ENCODE measurements around the gene OR52N5.

The OR52N5 gene

GRCh38 chr11:5808500-5809121 is 25.5 kb upstream of the OR52N5 start, which contains the start of gene OR52N2:
Gene OR52N2 (plus strand): TSS chr11:5808924. CDS start chr11:5820336, 11,412 bp downstream.
- TF ChIP-seq, protein P1, sequence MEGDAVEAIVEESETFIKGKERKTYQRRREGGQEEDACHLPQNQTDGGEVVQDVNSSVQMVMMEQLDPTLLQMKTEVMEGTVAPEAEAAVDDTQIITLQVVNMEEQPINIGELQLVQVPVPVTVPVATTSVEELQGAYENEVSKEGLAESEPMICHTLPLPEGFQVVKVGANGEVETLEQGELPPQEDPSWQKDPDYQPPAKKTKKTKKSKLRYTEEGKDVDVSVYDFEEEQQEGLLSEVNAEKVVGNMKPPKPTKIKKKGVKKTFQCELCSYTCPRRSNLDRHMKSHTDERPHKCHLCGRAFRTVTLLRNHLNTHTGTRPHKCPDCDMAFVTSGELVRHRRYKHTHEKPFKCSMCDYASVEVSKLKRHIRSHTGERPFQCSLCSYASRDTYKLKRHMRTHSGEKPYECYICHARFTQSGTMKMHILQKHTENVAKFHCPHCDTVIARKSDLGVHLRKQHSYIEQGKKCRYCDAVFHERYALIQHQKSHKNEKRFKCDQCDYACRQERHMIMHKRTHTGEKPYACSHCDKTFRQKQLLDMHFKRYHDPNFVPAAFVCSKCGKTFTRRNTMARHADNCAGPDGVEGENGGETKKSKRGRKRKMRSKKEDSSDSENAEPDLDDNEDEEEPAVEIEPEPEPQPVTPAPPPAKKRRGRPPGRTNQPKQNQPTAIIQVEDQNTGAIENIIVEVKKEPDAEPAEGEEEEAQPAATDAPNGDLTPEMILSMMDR (IDR thresholded peaks at IDR 0.05; ENCODE audit: low read depth, low read length) = peak; percentile 83
- peak; percentile 82 for DNase-seq (ENCODE audit: low read depth in 2 of 2)
- H3K4me3 ChIP-seq (replicated peaks in 1 of 2; ENCODE audit: low read depth in 2 of 2, low read length in 2 of 2) = peak within 1 kb of the TSS; percentile 45 to 59

DNA sequence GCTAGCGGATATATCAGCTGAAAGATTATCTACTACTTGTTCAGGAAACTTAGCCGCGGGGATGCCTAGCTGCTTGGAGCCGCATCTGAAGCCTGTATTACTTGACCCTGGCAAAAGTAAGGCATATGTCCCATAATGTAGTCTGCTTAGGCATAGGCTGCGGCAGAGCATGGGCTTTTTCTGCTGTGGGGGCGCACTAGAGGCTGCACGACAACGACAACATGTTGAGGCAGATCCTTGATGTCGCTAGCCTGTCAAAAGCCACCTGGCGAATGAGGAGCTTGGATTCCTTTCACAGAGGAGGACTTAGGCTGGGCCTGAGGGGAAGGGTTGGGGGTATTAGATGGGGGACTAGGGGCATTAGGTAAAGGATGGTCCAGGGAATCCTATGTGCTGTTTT is 24.4 kb upstream of the OR52N5 start:
- TF ChIP-seq, protein P1 (IDR thresholded peaks at IDR 0.05; ENCODE audit: low read depth, low read length) = no peak
- no peak for DNase-seq (ENCODE audit: low read depth in 2 of 2)
- H3K4me3 ChIP-seq (replicated peaks in 1 of 2; ENCODE audit: low read depth in 2 of 2, low read length in 2 of 2) = no peak overlapping the region

DNA sequence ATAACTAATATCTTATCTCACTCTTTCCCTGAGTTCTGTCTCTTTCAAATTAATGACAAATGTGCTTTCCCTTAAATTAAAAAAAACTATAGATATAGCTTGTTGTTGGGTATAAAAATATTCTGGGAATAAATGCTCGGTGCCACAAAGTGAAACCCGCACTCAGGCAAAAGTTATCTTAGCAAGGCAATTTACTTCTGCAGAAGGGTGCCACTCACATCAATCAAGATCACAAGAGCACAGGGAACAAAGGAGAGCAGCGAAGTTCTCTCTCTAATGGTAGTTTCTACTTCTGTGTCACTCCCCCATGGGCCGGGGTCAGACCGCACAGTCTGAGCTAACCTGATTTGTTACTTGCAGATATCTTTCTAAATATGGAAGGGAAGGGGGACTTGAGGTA is 20.8 kb upstream of the OR52N5 start:
- no peak for DNase-seq (ENCODE audit: low read depth in 2 of 2)
- TF ChIP-seq, protein P1 (IDR thresholded peaks at IDR 0.05; ENCODE audit: low read depth, low read length) = no peak
- no peak overlapping the region for H3K4me3 ChIP-seq (replicated peaks in 1 of 2; ENCODE audit: low read depth in 2 of 2, low read length in 2 of 2)

DNA sequence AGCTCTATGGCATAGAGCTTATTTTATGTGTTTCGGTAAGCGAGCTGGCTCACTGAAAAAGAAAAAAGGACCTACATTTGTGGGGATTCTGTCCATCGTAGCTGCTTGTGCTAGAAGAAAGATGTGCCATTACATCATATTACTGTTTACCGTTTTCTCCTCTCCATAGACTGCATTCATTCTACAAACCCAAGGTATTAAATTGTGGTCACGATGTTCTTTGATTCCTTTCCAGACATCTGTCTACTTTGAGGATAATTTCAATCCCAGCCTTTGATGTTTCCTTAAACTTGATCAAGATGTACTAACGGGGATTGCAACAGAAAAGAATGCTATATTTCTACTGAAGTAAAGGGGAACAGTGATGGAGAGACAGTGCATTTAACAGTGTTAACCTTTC is 13.4 kb upstream of the OR52N5 start:
- H3K4me3 ChIP-seq (replicated peaks in 1 of 2; ENCODE audit: low read depth in 2 of 2, low read length in 2 of 2) = no peak overlapping the region
- no peak for DNase-seq (ENCODE audit: low read depth in 2 of 2)
- TF ChIP-seq, protein P1 (IDR thresholded peaks at IDR 0.05; ENCODE audit: low read depth, low read length) = no peak

GRCh38 chr11:5791165-5791564 is 8.0 kb upstream of the OR52N5 start, which contains the start of gene OR52N1:
Gene OR52N1 (minus strand): TSS chr11:5791265. CDS start chr11:5788816, 2,449 bp downstream.
- DNase-seq (ENCODE audit: low read depth in 2 of 2) = no peak
- TF ChIP-seq, protein P1 (IDR thresholded peaks at IDR 0.05; ENCODE audit: low read depth, low read length) = no peak
- H3K4me3 ChIP-seq (replicated peaks in 1 of 2; ENCODE audit: low read depth in 2 of 2, low read length in 2 of 2) = no peak within 1 kb of the TSS

DNA sequence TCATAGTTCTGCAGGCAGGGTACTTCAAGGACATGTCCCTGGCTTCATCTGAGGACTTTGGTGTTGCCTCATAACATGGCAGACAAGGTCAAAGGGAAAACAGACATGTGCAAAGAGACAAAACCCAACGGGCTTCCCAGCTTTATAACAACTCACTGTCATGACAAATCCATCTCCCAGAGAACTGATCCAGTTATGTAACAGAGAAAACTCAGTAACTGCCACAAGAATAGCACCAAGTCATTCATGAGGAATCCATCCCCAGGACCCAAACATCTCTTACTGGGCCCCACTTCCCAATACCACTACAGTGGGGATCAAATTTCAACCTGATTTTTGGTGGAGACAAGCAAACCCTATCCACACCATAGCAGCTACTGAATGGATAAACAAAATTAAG is 16.1 kb downstream of the OR52N5 start:
- no peak for DNase-seq (ENCODE audit: low read depth in 2 of 2)
- TF ChIP-seq, protein P1 (IDR thresholded peaks at IDR 0.05; ENCODE audit: low read depth, low read length) = no peak
- H3K4me3 ChIP-seq (replicated peaks in 1 of 2; ENCODE audit: low read depth in 2 of 2, low read length in 2 of 2) = no peak overlapping the region

- DNase-seq (ENCODE audit: low read depth in 2 of 2) = no peak
- TF ChIP-seq, protein P1 (IDR thresholded peaks at IDR 0.05; ENCODE audit: low read depth, low read length) = no peak
- no peak within 1 kb of the TSS for H3K4me3 ChIP-seq (replicated peaks in 1 of 2; ENCODE audit: low read depth in 2 of 2, low read length in 2 of 2)
Observed at GRCh38 chr11:5753943-5754342, 29.2 kb downstream of the OR52N5 start, which contains the start of gene OR52N4. Gene OR52N4 (plus strand): TSS chr11:5754243. CDS start chr11:5754741, 498 bp downstream.
